Measurements from ENCODE around the gene CXorf65.

DNA sequence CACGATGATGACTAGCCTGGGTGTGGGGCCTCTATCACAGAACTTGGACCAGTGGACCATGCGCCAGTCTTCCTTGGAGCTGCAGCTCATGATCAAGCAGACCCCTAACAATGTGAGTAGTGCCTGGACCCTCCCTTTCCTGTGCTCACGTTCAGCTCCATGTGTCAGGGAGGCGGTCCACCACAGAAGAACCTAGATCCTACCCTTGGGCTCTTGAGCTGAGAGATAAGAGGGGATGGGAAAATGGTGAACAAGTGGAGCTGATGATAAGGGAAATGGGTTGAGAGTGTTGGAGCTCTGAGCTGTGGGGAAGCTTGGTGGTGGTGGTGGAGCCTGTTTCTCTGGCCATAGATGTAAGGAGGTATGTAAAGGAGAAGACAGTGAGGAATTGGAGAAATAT, 25.0 kb upstream of the CXorf65 start:
- TF ChIP-seq, protein P1, sequence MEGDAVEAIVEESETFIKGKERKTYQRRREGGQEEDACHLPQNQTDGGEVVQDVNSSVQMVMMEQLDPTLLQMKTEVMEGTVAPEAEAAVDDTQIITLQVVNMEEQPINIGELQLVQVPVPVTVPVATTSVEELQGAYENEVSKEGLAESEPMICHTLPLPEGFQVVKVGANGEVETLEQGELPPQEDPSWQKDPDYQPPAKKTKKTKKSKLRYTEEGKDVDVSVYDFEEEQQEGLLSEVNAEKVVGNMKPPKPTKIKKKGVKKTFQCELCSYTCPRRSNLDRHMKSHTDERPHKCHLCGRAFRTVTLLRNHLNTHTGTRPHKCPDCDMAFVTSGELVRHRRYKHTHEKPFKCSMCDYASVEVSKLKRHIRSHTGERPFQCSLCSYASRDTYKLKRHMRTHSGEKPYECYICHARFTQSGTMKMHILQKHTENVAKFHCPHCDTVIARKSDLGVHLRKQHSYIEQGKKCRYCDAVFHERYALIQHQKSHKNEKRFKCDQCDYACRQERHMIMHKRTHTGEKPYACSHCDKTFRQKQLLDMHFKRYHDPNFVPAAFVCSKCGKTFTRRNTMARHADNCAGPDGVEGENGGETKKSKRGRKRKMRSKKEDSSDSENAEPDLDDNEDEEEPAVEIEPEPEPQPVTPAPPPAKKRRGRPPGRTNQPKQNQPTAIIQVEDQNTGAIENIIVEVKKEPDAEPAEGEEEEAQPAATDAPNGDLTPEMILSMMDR (IDR thresholded peaks at IDR 0.05) = no peak
- no peak for TF ChIP-seq ZFX (IDR thresholded peaks at IDR 0.05; ENCODE audit: borderline replicate concordance)

All from 22Rv1 (cell line).